Measurements from ENCODE around the gene TEX36.

TEX36 gene

GRCh38 chr10:125606414-125607010 lies 76.5 kb downstream of the TEX36 start:
- no peak for DNase-seq (ENCODE audit: low read depth, low spot score)
- no peak overlapping the region for H3K4me3 ChIP-seq (ENCODE audit: low read length)

Measured in Jurkat, Clone E6-1 (cell line).